ENCODE measurements around the gene CEBPG.

Gene CEBPG

GRCh38 chr19:33382006-33382405 lies 8.5 kb downstream of the CEBPG start:
- no peaks in the 10 kb centered on the region for H3K9me3 ChIP-seq (ENCODE audit: control insufficient read depth, insufficient read depth, low read depth, low read length)
- H3K4me1 ChIP-seq (ENCODE audit: control insufficient read depth, insufficient read depth, low read length) = peaks cover 32% of the 10 kb centered on the region
- peaks cover 27% of the 10 kb centered on the region for H3K36me3 ChIP-seq (ENCODE audit: control insufficient read depth, insufficient read depth, low read length)
- no peak overlapping the region for H3K4me3 ChIP-seq (ENCODE audit: low read depth, low read length)
- H3K27ac ChIP-seq (ENCODE audit: low read depth, low read length) = no peak overlapping the region
- H3K27me3 ChIP-seq (ENCODE audit: control insufficient read depth, insufficient read depth, low read length) = no peaks in the 10 kb centered on the region
- H3K9ac ChIP-seq (ENCODE audit: low read length) = no peak overlapping the region

- Histone ChIP-seq H3K4me1 (ENCODE audit: control insufficient read depth, insufficient read depth, low read length) (peaks cover 25% of the 10 kb centered on the region), H3K27me3 (ENCODE audit: control insufficient read depth, insufficient read depth, low read length) (no peaks in the 10 kb centered on the region), H3K27ac (ENCODE audit: low read depth, low read length) (no peak overlapping the region), H3K4me3 (ENCODE audit: low read depth, low read length) (no peak overlapping the region), H3K36me3 (ENCODE audit: control insufficient read depth, insufficient read depth, low read length) (peaks cover 33% of the 10 kb centered on the region), H3K9ac (ENCODE audit: low read length) (no peak overlapping the region), H3K9me3 (ENCODE audit: control insufficient read depth, insufficient read depth, low read depth, low read length) (no peaks in the 10 kb centered on the region)
Measured at GRCh38 chr19:33382982-33383381, 9.5 kb downstream of the CEBPG start.

GRCh38 chr19:33383720-33384292 lies 10.3 kb downstream of the CEBPG start:
- Histone ChIP-seq H3K27me3 (ENCODE audit: control insufficient read depth, insufficient read depth, low read length) (no peaks in the 10 kb centered on the region), H3K4me1 (ENCODE audit: control insufficient read depth, insufficient read depth, low read length) (peaks cover 17% of the 10 kb centered on the region; the same call in 1 of the 2 replicates), H3K36me3 (ENCODE audit: control insufficient read depth, insufficient read depth, low read length) (peaks cover 30% of the 10 kb centered on the region), H3K4me3 (ENCODE audit: low read depth, low read length) (no peak overlapping the region), H3K27ac (ENCODE audit: low read depth, low read length) (no peak overlapping the region), H3K9me3 (ENCODE audit: control insufficient read depth, insufficient read depth, low read depth, low read length) (no peaks in the 10 kb centered on the region), H3K9ac (ENCODE audit: low read length) (no peak overlapping the region)

- Histone ChIP-seq H3K36me3 (ENCODE audit: control insufficient read depth, insufficient read depth, low read length) (peaks cover 26% of the 10 kb centered on the region), H3K9me3 (ENCODE audit: control insufficient read depth, insufficient read depth, low read depth, low read length) (no peaks in the 10 kb centered on the region), H3K9ac (ENCODE audit: low read length) (no peak overlapping the region), H3K4me1 (ENCODE audit: control insufficient read depth, insufficient read depth, low read length) (peaks cover 12% of the 10 kb centered on the region; the same call in 1 of the 2 replicates), H3K27me3 (ENCODE audit: control insufficient read depth, insufficient read depth, low read length) (no peaks in the 10 kb centered on the region), H3K4me3 (ENCODE audit: low read depth, low read length) (no peak overlapping the region), H3K27ac (ENCODE audit: low read depth, low read length) (no peak overlapping the region)
Measured at GRCh38 chr19:33384983-33385382, 11.5 kb downstream of the CEBPG start.

GRCh38 chr19:33385956-33386355 lies 12.4 kb downstream of the CEBPG start:
- H3K4me1 ChIP-seq (ENCODE audit: control insufficient read depth, insufficient read depth, low read length) = peaks cover 9% of the 10 kb centered on the region; the same call in 1 of the 2 replicates
- no peak overlapping the region for H3K27ac ChIP-seq (ENCODE audit: low read depth, low read length)
- no peaks in the 10 kb centered on the region for H3K9me3 ChIP-seq (ENCODE audit: control insufficient read depth, insufficient read depth, low read depth, low read length)
- peaks cover 25% of the 10 kb centered on the region for H3K36me3 ChIP-seq (ENCODE audit: control insufficient read depth, insufficient read depth, low read length)
- no peak overlapping the region for H3K9ac ChIP-seq (ENCODE audit: low read length)
- H3K27me3 ChIP-seq (ENCODE audit: control insufficient read depth, insufficient read depth, low read length) = no peaks in the 10 kb centered on the region
- no peak overlapping the region for H3K4me3 ChIP-seq (ENCODE audit: low read depth, low read length)

- no peak overlapping the region for H3K9ac ChIP-seq (ENCODE audit: low read length)
Measured at GRCh38 chr19:33386361-33386858, 12.9 kb downstream of the CEBPG start.

GRCh38 chr19:33387351-33388230 lies 14.1 kb downstream of the CEBPG start:
- peaks cover 20% of the 10 kb centered on the region for H3K36me3 ChIP-seq (ENCODE audit: control insufficient read depth, insufficient read depth, low read length)
- no peak overlapping the region for H3K9ac ChIP-seq (ENCODE audit: low read length)
- H3K27me3 ChIP-seq (ENCODE audit: control insufficient read depth, insufficient read depth, low read length) = no peaks in the 10 kb centered on the region
- no peaks in the 10 kb centered on the region for H3K4me1 ChIP-seq (ENCODE audit: control insufficient read depth, insufficient read depth, low read length)
- no peak overlapping the region for H3K4me3 ChIP-seq (ENCODE audit: low read depth, low read length)
- H3K27ac ChIP-seq (ENCODE audit: low read depth, low read length) = no peak overlapping the region
- no peaks in the 10 kb centered on the region for H3K9me3 ChIP-seq (ENCODE audit: control insufficient read depth, insufficient read depth, low read depth, low read length)

More at GRCh38 chr19:33386361-33386858, 12.9 kb downstream of the CEBPG start:
- no peaks in the 10 kb centered on the region for H3K27me3 ChIP-seq (ENCODE audit: control insufficient read depth, insufficient read depth, low read length)
- no peaks in the 10 kb centered on the region for H3K9me3 ChIP-seq (ENCODE audit: control insufficient read depth, insufficient read depth, low read depth, low read length)
- no peak overlapping the region for H3K4me3 ChIP-seq (ENCODE audit: low read depth, low read length)
- H3K4me1 ChIP-seq (ENCODE audit: control insufficient read depth, insufficient read depth, low read length) = peaks cover 5% of the 10 kb centered on the region; the same call in 1 of the 2 replicates
- no peak overlapping the region for H3K27ac ChIP-seq (ENCODE audit: low read depth, low read length)
- peaks cover 21% of the 10 kb centered on the region for H3K36me3 ChIP-seq (ENCODE audit: control insufficient read depth, insufficient read depth, low read length)

- no peaks in the 10 kb centered on the region for H3K4me1 ChIP-seq (ENCODE audit: control insufficient read depth, insufficient read depth, low read length)
- no peaks in the 10 kb centered on the region for H3K9me3 ChIP-seq (ENCODE audit: control insufficient read depth, insufficient read depth, low read depth, low read length)
- H3K27me3 ChIP-seq (ENCODE audit: control insufficient read depth, insufficient read depth, low read length) = no peaks in the 10 kb centered on the region
- peaks cover 20% of the 10 kb centered on the region for H3K36me3 ChIP-seq (ENCODE audit: control insufficient read depth, insufficient read depth, low read length)
- no peak overlapping the region for H3K9ac ChIP-seq (ENCODE audit: low read length)
- H3K27ac ChIP-seq (ENCODE audit: low read depth, low read length) = no peak overlapping the region
- H3K4me3 ChIP-seq (ENCODE audit: low read depth, low read length) = no peak overlapping the region
Measured at GRCh38 chr19:33388231-33388724, 14.8 kb downstream of the CEBPG start.

GRCh38 chr19:33388725-33389420 lies 15.4 kb downstream of the CEBPG start:
- Histone ChIP-seq H3K27me3 (ENCODE audit: control insufficient read depth, insufficient read depth, low read length) (no peaks in the 10 kb centered on the region), H3K36me3 (ENCODE audit: control insufficient read depth, insufficient read depth, low read length) (peaks cover 20% of the 10 kb centered on the region), H3K4me1 (ENCODE audit: control insufficient read depth, insufficient read depth, low read length) (peaks cover 4% of the 10 kb centered on the region; the same call in 1 of the 2 replicates), H3K9ac (ENCODE audit: low read length) (no peak overlapping the region), H3K4me3 (ENCODE audit: low read depth, low read length) (no peak overlapping the region), H3K27ac (ENCODE audit: low read depth, low read length) (no peak overlapping the region), H3K9me3 (ENCODE audit: control insufficient read depth, insufficient read depth, low read depth, low read length) (no peaks in the 10 kb centered on the region)

GRCh38 chr19:33389421-33390100 lies 16.1 kb downstream of the CEBPG start:
- H3K4me3 ChIP-seq (ENCODE audit: low read depth, low read length) = no peak overlapping the region
- peaks cover 4% of the 10 kb centered on the region; the same call in 1 of the 2 replicates for H3K4me1 ChIP-seq (ENCODE audit: control insufficient read depth, insufficient read depth, low read length)
- H3K9me3 ChIP-seq (ENCODE audit: control insufficient read depth, insufficient read depth, low read depth, low read length) = no peaks in the 10 kb centered on the region
- H3K9ac ChIP-seq (ENCODE audit: low read length) = no peak overlapping the region
- H3K36me3 ChIP-seq (ENCODE audit: control insufficient read depth, insufficient read depth, low read length) = peaks cover 20% of the 10 kb centered on the region
- H3K27ac ChIP-seq (ENCODE audit: low read depth, low read length) = no peak overlapping the region
- no peaks in the 10 kb centered on the region for H3K27me3 ChIP-seq (ENCODE audit: control insufficient read depth, insufficient read depth, low read length)

Data from HUES6 (cell line).